Skeletal muscle tissue (tissue), 4 donors: ENCODE results near the gene CD300LD. TPM values are rescaled to one million over a fixed set of nuclear protein-coding genes. Genes with fewer than 3 reads are reported as not detected.

Source experiments
- H3K27ac ChIP-seq: one replicate; pipeline ENCODE4 v1.7.0; 2013; ENCODE audit warnings: mild to moderate bottlenecking, low read depth, low read length, inconsistent platforms
- H3K27me3 ChIP-seq, 3 donors: one replicate each; pipeline ENCODE4 v1.7.0; 2013; ENCODE audit warnings: low read length in 3 of 3; ENCODE audit not compliant: control insufficient read depth in 3 of 3, insufficient read depth in 3 of 3
- H3K36me3 ChIP-seq, 3 donors: one replicate each; pipeline ENCODE4 v1.7.0; 2013; ENCODE audit warnings: low read length in 3 of 3; ENCODE audit not compliant: control insufficient read depth in 3 of 3, insufficient read depth in 3 of 3
- H3K4me1 ChIP-seq, 3 donors: one replicate each; pipeline ENCODE4 v1.7.0; 2013; ENCODE audit warnings: low read length in 3 of 3, mild to moderate bottlenecking in 3 of 3; ENCODE audit not compliant: control insufficient read depth in 3 of 3, insufficient read depth in 3 of 3
- H3K4me3 ChIP-seq, 3 donors: one replicate each; pipeline ENCODE4 v1.7.0; 2013; ENCODE audit warnings: low read length in 3 of 3
- H3K9ac ChIP-seq, 3 donors: one replicate each; pipeline ENCODE4 v1.7.0; 2013; ENCODE audit warnings: low read length in 3 of 3, mild to moderate bottlenecking in 3 of 3, moderate library complexity in 2 of 3, low read depth in 1 of 3
- H3K9me3 ChIP-seq, 3 donors: one replicate each; pipeline ENCODE4 v1.7.0; 2013; ENCODE audit warnings: low read length in 3 of 3; ENCODE audit not compliant: control insufficient read depth in 3 of 3
- total RNA-seq: library from RNA; depleted of rRNA; stranded (reverse); fragments of >200 nt; gene quantifications from one replicate; pipeline ENCODE4 v1.2.3, GENCODE V29; 2014
- donor health status: Osteomylitis.

Gene CD300LD
- total RNA-seq, 1 donor from 2014 or later = not detected

- no peak overlapping the region for H3K27ac ChIP-seq
- H3K36me3 ChIP-seq = no peaks in the 10 kb centered on the region
- peaks cover 0 to 26% (median 24%) of the 10 kb centered on the region in 3 donors for H3K27me3 ChIP-seq
- peaks cover 0 to 11% (median 0%) of the 10 kb centered on the region in 3 donors for H3K4me1 ChIP-seq
- no peak overlapping the region for H3K9ac ChIP-seq
- no peaks in the 10 kb centered on the region for H3K9me3 ChIP-seq
- no peak overlapping the region for H3K4me3 ChIP-seq
Observed at GRCh38 chr17:74608511-74608910, 16.4 kb upstream of the CD300LD start.

GRCh38 chr17:74607221-74607620 lies 15.1 kb upstream of the CD300LD start:
- no peak overlapping the region for H3K27ac ChIP-seq
- H3K27me3 ChIP-seq = peaks cover 0 to 29% (median 21%) of the 10 kb centered on the region in 3 donors
- no peaks in the 10 kb centered on the region for H3K36me3 ChIP-seq
- no peak overlapping the region for H3K4me3 ChIP-seq
- H3K9me3 ChIP-seq = no peaks in the 10 kb centered on the region
- H3K9ac ChIP-seq = no peak overlapping the region
- peaks cover 0 to 11% (median 0%) of the 10 kb centered on the region in 3 donors for H3K4me1 ChIP-seq

- Histone ChIP-seq H3K4me3 (no peak overlapping the region), H3K27ac (no peak overlapping the region), H3K9ac (no peak overlapping the region), H3K4me1 (peaks cover 0 to 11% (median 0%) of the 10 kb centered on the region in 3 donors), H3K9me3 (no peaks in the 10 kb centered on the region), H3K36me3 (no peaks in the 10 kb centered on the region), H3K27me3 (peaks cover 0 to 25% (median 18%) of the 10 kb centered on the region in 3 donors)
Observed at GRCh38 chr17:74606050-74606449, 14.0 kb upstream of the CD300LD start.

GRCh38 chr17:74605361-74605760 lies 13.3 kb upstream of the CD300LD start:
- H3K9ac ChIP-seq = no peak overlapping the region
- H3K4me3 ChIP-seq = no peak overlapping the region
- no peaks in the 10 kb centered on the region for H3K9me3 ChIP-seq
- H3K27ac ChIP-seq = no peak overlapping the region
- H3K36me3 ChIP-seq = no peaks in the 10 kb centered on the region
- H3K4me1 ChIP-seq = peaks cover 0 to 13% (median 0%) of the 10 kb centered on the region in 3 donors
- H3K27me3 ChIP-seq = peaks cover 5 to 29% (median 18%) of the 10 kb centered on the region in 3 donors

- Histone ChIP-seq H3K4me1 (peaks cover 0 to 13% (median 0%) of the 10 kb centered on the region in 3 donors), H3K27ac (no peak overlapping the region), H3K36me3 (no peaks in the 10 kb centered on the region), H3K27me3 (peaks cover 6 to 30% (median 18%) of the 10 kb centered on the region in 3 donors), H3K9ac (no peak overlapping the region), H3K4me3 (no peak overlapping the region), H3K9me3 (no peaks in the 10 kb centered on the region)
Observed at GRCh38 chr17:74604761-74605160, 12.7 kb upstream of the CD300LD start.

GRCh38 chr17:74604200-74604599 lies 12.1 kb upstream of the CD300LD start:
- Histone ChIP-seq H3K9ac (no peak overlapping the region), H3K4me1 (peaks cover 0 to 14% (median 0%) of the 10 kb centered on the region in 3 donors), H3K9me3 (no peaks in the 10 kb centered on the region), H3K27me3 (peaks cover 9 to 32% (median 20%) of the 10 kb centered on the region in 3 donors), H3K4me3 (no peak overlapping the region), H3K27ac (no peak overlapping the region), H3K36me3 (no peaks in the 10 kb centered on the region)

- Histone ChIP-seq H3K27me3 (peaks cover 13 to 34% (median 24%) of the 10 kb centered on the region in 3 donors), H3K9me3 (no peaks in the 10 kb centered on the region), H3K4me3 (no peak overlapping the region), H3K27ac (no peak overlapping the region), H3K9ac (no peak overlapping the region), H3K36me3 (no peaks in the 10 kb centered on the region), H3K4me1 (peaks cover 0 to 19% (median 0%) of the 10 kb centered on the region in 3 donors)
Observed at GRCh38 chr17:74603746-74604145, 11.7 kb upstream of the CD300LD start.

- peaks cover 0 to 21% (median 0%) of the 10 kb centered on the region in 3 donors for H3K4me1 ChIP-seq
- H3K9ac ChIP-seq = no peak overlapping the region
- H3K27ac ChIP-seq = no peak overlapping the region
- H3K36me3 ChIP-seq = no peaks in the 10 kb centered on the region
- H3K9me3 ChIP-seq = no peaks in the 10 kb centered on the region
- H3K4me3 ChIP-seq = no peak overlapping the region
- H3K27me3 ChIP-seq = peaks cover 16 to 34% (median 29%) of the 10 kb centered on the region in 3 donors
Observed at GRCh38 chr17:74603037-74603635, 11.1 kb upstream of the CD300LD start.

- peaks cover 16 to 34% (median 24%) of the 10 kb centered on the region in 3 donors for H3K27me3 ChIP-seq
- no peak overlapping the region for H3K27ac ChIP-seq
- no peak overlapping the region for H3K9ac ChIP-seq
- H3K9me3 ChIP-seq = no peaks in the 10 kb centered on the region
- no peaks in the 10 kb centered on the region for H3K36me3 ChIP-seq
- H3K4me1 ChIP-seq = peaks cover 0 to 21% (median 0%) of the 10 kb centered on the region in 3 donors
- no peak overlapping the region for H3K4me3 ChIP-seq
Observed at GRCh38 chr17:74601944-74602572, 10.0 kb upstream of the CD300LD start.

GRCh38 chr17:74599448-74599939 lies 7.4 kb upstream of the CD300LD start:
- Histone ChIP-seq H3K9me3 (no peaks in the 10 kb centered on the region), H3K4me1 (peaks cover 0 to 15% (median 0%) of the 10 kb centered on the region in 3 donors), H3K27me3 (peaks cover 16 to 37% (median 24%) of the 10 kb centered on the region in 3 donors), H3K36me3 (no peaks in the 10 kb centered on the region), H3K27ac (no peak overlapping the region), H3K9ac (no peak overlapping the region), H3K4me3 (no peak overlapping the region)
